ENCODE data around the gene DDTL.

DNA sequence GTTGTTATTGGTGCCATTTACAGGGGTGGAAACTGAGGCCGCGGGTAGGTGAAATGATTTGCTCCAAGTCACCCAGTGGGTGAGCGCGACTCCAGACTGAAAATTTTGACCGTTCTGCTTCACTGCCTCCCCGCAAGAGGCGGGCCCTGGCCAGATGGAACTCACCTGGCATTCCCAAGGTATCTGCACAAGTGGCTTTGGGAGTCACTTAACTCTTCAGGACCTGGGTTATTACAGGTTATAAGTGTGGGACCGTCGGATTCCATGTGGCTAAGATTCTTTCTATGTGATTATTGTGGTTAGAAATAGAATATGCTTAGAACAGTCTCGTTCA lies 45.0 kb downstream of the DDTL start:
- TF ChIP-seq, protein P1, sequence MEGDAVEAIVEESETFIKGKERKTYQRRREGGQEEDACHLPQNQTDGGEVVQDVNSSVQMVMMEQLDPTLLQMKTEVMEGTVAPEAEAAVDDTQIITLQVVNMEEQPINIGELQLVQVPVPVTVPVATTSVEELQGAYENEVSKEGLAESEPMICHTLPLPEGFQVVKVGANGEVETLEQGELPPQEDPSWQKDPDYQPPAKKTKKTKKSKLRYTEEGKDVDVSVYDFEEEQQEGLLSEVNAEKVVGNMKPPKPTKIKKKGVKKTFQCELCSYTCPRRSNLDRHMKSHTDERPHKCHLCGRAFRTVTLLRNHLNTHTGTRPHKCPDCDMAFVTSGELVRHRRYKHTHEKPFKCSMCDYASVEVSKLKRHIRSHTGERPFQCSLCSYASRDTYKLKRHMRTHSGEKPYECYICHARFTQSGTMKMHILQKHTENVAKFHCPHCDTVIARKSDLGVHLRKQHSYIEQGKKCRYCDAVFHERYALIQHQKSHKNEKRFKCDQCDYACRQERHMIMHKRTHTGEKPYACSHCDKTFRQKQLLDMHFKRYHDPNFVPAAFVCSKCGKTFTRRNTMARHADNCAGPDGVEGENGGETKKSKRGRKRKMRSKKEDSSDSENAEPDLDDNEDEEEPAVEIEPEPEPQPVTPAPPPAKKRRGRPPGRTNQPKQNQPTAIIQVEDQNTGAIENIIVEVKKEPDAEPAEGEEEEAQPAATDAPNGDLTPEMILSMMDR (conservative IDR thresholded peaks at IDR 0.05; ENCODE audit: low read length): no peak
- no peak for TF ChIP-seq EZH2phosphoT487 (IDR thresholded peaks at IDR 0.05; ENCODE audit: borderline replicate concordance)

Measured in Loucy (cell line).